ENCODE data around the gene MRTO4. TPM values are rescaled to one million over a fixed set of nuclear protein-coding genes. Genes with fewer than 3 reads are reported as not detected.
A peak's percentile ranks its signal among the peaks of the same experiment; 100 is the strongest.

MRTO4 gene
- total RNA-seq, 1 experiment from 2014 or later, result 79.3 TPM

GRCh38 chr1:19258353-19258752 is 6.7 kb downstream of the MRTO4 start (continued):
- TF ChIP-seq EGR1 (IDR thresholded peaks at IDR 0.05; ENCODE audit: low read depth), result no peak
- TF ChIP-seq ZNF274 (IDR thresholded peaks at IDR 0.05; ENCODE audit: low read depth, low read length), result no peak
- TF ChIP-seq, protein P1, sequence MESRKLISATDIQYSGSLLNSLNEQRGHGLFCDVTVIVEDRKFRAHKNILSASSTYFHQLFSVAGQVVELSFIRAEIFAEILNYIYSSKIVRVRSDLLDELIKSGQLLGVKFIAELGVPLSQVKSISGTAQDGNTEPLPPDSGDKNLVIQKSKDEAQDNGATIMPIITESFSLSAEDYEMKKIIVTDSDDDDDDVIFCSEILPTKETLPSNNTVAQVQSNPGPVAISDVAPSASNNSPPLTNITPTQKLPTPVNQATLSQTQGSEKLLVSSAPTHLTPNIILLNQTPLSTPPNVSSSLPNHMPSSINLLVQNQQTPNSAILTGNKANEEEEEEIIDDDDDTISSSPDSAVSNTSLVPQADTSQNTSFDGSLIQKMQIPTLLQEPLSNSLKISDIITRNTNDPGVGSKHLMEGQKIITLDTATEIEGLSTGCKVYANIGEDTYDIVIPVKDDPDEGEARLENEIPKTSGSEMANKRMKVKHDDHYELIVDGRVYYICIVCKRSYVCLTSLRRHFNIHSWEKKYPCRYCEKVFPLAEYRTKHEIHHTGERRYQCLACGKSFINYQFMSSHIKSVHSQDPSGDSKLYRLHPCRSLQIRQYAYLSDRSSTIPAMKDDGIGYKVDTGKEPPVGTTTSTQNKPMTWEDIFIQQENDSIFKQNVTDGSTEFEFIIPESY (IDR thresholded peaks at IDR 0.05; ENCODE audit: extremely low read depth, insufficient replicate concordance, low read length), result no peak

DNA sequence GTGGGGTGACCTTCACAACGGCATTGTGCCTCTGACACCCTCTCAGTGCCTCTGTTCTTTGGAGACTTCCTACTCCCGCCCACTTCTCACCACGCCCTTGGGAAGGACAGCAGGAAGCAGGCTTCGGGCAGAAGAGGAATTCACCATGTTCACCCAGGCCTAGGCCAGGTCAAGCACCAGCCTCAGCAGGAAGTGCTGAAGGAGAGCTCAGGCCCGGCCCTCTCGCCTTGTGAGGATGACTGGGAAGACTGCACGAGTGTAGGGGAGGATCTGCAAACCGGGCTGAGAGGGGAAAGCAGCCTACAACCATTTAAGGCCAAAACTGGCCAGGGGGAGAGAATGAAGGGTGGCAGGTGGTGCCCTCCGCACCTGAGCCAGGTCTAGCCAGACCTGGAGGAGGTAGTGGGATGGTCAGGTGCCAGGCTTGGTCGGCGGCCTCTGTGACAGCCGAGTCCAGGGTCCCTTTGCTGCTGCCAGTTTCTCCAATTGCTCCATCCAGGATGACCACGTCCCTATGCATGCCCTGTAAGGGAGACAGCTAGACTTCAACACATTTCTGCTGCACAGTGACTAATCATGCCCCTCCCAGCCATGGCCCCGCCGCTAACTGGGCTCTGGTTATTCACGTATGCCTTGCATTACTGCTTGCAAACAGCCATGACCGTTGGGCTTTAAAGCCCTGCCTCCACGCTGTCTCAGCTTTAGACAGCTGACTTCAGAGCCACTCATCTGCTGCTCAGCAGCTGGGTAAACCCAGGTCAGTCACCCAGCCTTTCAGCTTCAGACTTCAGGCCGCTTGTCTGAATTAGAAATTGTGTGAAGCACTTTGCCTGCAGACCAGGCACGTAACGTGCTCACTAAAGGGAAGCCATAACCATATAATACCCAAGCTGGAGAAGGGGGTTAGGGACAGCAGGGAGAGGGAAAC is 8.9 kb downstream of the MRTO4 start:
- Histone ChIP-seq H4K20me1 (ENCODE audit: insufficient read depth) (peaks cover 6% of the 10 kb centered on the region; the same call in 1 of the 2 replicates), H3K9me2 (ENCODE audit: insufficient read depth) (no peaks in the 10 kb centered on the region), H3K9ac (ENCODE audit: low read length) (no peak overlapping the region), H3K36me3 (ENCODE audit: control insufficient read depth in 1 of 2, insufficient read depth in 2 of 2, low read length in 2 of 2) (peaks cover 13 to 40% of the 10 kb centered on the region in 2 experiments; a peak in 2 of 4 replicates), H3K27ac (ENCODE audit: low read depth, low read length) (no peak overlapping the region), H2AFZ (ENCODE audit: low read depth, low read length, poor library complexity, severe bottlenecking) (no peak overlapping the region), H3K79me2 (ENCODE audit: insufficient read depth, low read length) (peaks cover 25% of the 10 kb centered on the region), H3K4me3 (replicated peaks in 1 of 2; ENCODE audit: low read depth in 1 of 2, low read length in 2 of 2) (no peak overlapping the region), H3K27me3 (ENCODE audit: insufficient read depth, low read length) (no peaks in the 10 kb centered on the region), H3K4me2 (ENCODE audit: low read length) (peak overlapping the region; percentile 23; the same call in 1 of the 2 replicates), H3K4me1 (ENCODE audit: control insufficient read depth in 1 of 2, insufficient read depth in 2 of 2, low read length in 2 of 2) (peaks cover 0 to 10% of the 10 kb centered on the region in 2 experiments; a peak in 2 of 4 replicates), H3K9me3 (ENCODE audit: control insufficient read depth in 1 of 2, insufficient read depth in 1 of 2, low read depth in 1 of 2, low read length in 2 of 2) (no peaks in the 10 kb centered on the region)
- POLR2A ChIA-PET, result interaction anchor here (2.6 kb wide), 1 partner anchor 9 kb away, joined by 7 read pairs; the partner anchor contains the start of genes EMC1 and MRTO4
- CTCF ChIA-PET, result no interaction called here
- intact Hi-C loops (cut with micrococcal nuclease), result no loop called here
- RAD21 ChIA-PET (ENCODE audit: low non-redundant PET in 1 of 2, low total read pairs in 2 of 2, uncharacterized antibody in 2 of 2, unreplicated experiment in 2 of 2), result no interaction called here
- TF ChIP-seq SIN3A (IDR thresholded peaks at IDR 0.05; ENCODE audit: low read depth), result 0 out of 2 replicates have a peak, but pooled peaks have one; percentile 26
- TF ChIP-seq, protein P1 (IDR thresholded peaks at IDR 0.05; ENCODE audit: extremely low read depth, insufficient replicate concordance, low read length), result no peak
- TF ChIP-seq, protein P2, sequence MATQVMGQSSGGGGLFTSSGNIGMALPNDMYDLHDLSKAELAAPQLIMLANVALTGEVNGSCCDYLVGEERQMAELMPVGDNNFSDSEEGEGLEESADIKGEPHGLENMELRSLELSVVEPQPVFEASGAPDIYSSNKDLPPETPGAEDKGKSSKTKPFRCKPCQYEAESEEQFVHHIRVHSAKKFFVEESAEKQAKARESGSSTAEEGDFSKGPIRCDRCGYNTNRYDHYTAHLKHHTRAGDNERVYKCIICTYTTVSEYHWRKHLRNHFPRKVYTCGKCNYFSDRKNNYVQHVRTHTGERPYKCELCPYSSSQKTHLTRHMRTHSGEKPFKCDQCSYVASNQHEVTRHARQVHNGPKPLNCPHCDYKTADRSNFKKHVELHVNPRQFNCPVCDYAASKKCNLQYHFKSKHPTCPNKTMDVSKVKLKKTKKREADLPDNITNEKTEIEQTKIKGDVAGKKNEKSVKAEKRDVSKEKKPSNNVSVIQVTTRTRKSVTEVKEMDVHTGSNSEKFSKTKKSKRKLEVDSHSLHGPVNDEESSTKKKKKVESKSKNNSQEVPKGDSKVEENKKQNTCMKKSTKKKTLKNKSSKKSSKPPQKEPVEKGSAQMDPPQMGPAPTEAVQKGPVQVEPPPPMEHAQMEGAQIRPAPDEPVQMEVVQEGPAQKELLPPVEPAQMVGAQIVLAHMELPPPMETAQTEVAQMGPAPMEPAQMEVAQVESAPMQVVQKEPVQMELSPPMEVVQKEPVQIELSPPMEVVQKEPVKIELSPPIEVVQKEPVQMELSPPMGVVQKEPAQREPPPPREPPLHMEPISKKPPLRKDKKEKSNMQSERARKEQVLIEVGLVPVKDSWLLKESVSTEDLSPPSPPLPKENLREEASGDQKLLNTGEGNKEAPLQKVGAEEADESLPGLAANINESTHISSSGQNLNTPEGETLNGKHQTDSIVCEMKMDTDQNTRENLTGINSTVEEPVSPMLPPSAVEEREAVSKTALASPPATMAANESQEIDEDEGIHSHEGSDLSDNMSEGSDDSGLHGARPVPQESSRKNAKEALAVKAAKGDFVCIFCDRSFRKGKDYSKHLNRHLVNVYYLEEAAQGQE (IDR thresholded peaks at IDR 0.05; ENCODE audit: low read depth), result no peak
- no peak for TF ChIP-seq RAD21 (IDR thresholded peaks at IDR 0.05; ENCODE audit: low read depth)
- ATAC-seq, result peak; percentile 35
- DNase-seq (ENCODE audit: low read depth, low spot score), result no peak
- BruUV-seq (replicated peaks), result no TSS peak
